HepG2 (cell line): Measurements from ENCODE around the gene NFKBIA. TPM values are rescaled to one million over a fixed set of nuclear protein-coding genes. Genes with fewer than 3 reads are reported as not detected.

Source experiments
- EED ChIP-seq: sonication (generic); formaldehyde crosslinking; IDR thresholded peaks from 2 replicates; pipeline ENCODE4 v1.5.0; 2020; ENCODE audit warnings: mild to moderate bottlenecking, missing genetic modification reagents
- HDAC1 ChIP-seq: sonication (generic); formaldehyde crosslinking; IDR thresholded peaks from 2 replicates; pipeline ENCODE4 v1.5.1; 2020; ENCODE audit warnings: mild to moderate bottlenecking, missing genetic modification reagents
- ISL2 ChIP-seq: sonication (generic); formaldehyde crosslinking; IDR thresholded peaks from 2 replicates; pipeline ENCODE4 v1.5.0; 2020; ENCODE audit warnings: missing genetic modification reagents
- KMT2B ChIP-seq: IDR thresholded peaks from 2 replicates; pipeline ENCODE4 v1.6.1; 2016; ENCODE audit warnings: missing genetic modification reagents, missing compliant biosample characterization
- NFYB ChIP-seq: sonication (generic); formaldehyde crosslinking; IDR thresholded peaks from 2 replicates; pipeline ENCODE4 v1.4.0; 2020; ENCODE audit warnings: missing genetic modification reagents
- U2AF2 ChIP-seq: fragments of 200-400 bp; formaldehyde crosslinking; IDR thresholded peaks from 2 replicates; pipeline ENCODE4 v1.6.1; 2017; ENCODE audit warnings: low read depth, mild to moderate bottlenecking, low read length
- ZNF12 ChIP-seq: sonication (generic); formaldehyde crosslinking; IDR thresholded peaks from 2 replicates; pipeline ENCODE4 v1.5.0; 2020; ENCODE audit warnings: missing genetic modification reagents
- ZNF17 ChIP-seq: sonication (generic); formaldehyde crosslinking; IDR thresholded peaks from 2 replicates; pipeline ENCODE4 v1.5.0; 2020; ENCODE audit warnings: mild to moderate bottlenecking, missing genetic modification reagents
- ZNF24 ChIP-seq: fragments of 450-650 bp; IDR thresholded peaks from 2 replicates; pipeline ENCODE4 v1.6.1; 2017; ENCODE audit warnings: antibody characterized with exemption, mild to moderate bottlenecking
- ZNF776 ChIP-seq: sonication (generic); formaldehyde crosslinking; IDR thresholded peaks from 2 replicates; pipeline ENCODE4 v1.4.0; 2020; ENCODE audit warnings: mild to moderate bottlenecking, missing genetic modification reagents
- polyA plus RNA-seq, 8 experiments: library from polyadenylated mRNA; depleted of rRNA in 3 of 8; stranded (reverse) in 7 of 8; unstranded in 1 of 8; fragments of >200 nt; fragmentation: Illumina TruSeq in 4 of 8; extraction: Trizol in 4 of 8; gene quantifications; 2 replicates each; pipeline versions ENCODE4 v1.2.1 to v1.2.3, GENCODE V29; 2011 to 2016; ENCODE audit warnings: low read depth in 4 of 8, missing spikeins in 1 of 8, mixed read lengths in 1 of 8; ENCODE audit not compliant: insufficient read depth in 1 of 8
- total RNA-seq, 5 experiments: library from RNA; depleted of rRNA; stranded (reverse); fragments of >200 nt; fragmentation: Illumina TruSeq; extraction: Trizol; gene quantifications; 2 replicates each; pipeline ENCODE4 v1.2.3, GENCODE V29; 2016; ENCODE audit warnings: low read depth in 1 of 5
- TF ChIP-seq, protein P1 (sequence below): sonication (generic); formaldehyde crosslinking; IDR thresholded peaks from 2 replicates; pipeline ENCODE4 v1.4.0; 2020; ENCODE audit warnings: missing genetic modification reagents
- TF ChIP-seq, protein P2 (sequence below): sonication (generic); formaldehyde crosslinking; IDR thresholded peaks from 2 replicates; pipeline ENCODE4 v1.9.0; 2021; ENCODE audit warnings: mild to moderate bottlenecking, missing genetic modification reagents
- TF ChIP-seq, protein P3 (sequence below): sonication (generic); formaldehyde crosslinking; IDR thresholded peaks from 2 replicates; pipeline ENCODE4 v1.5.0; 2020; ENCODE audit warnings: missing genetic modification reagents
- TF ChIP-seq, protein P4 (sequence below): sonication (generic); formaldehyde crosslinking; IDR thresholded peaks from 2 replicates; pipeline ENCODE4 v1.8.0; 2022; ENCODE audit warnings: missing genetic modification reagents, mild to moderate bottlenecking, moderate library complexity, borderline replicate concordance
- TF ChIP-seq, protein P5 (sequence below): sonication (generic); formaldehyde crosslinking; IDR thresholded peaks from 2 replicates; pipeline ENCODE4 v1.5.0; 2020; ENCODE audit warnings: mild to moderate bottlenecking, missing genetic modification reagents

Gene NFKBIA
- total and polyA plus RNA-seq, 2 of the 13 experiments (the other 11 are each of a cell fraction or from before 2014, with no cell fraction given) = 197 to 319 TPM

DNA sequence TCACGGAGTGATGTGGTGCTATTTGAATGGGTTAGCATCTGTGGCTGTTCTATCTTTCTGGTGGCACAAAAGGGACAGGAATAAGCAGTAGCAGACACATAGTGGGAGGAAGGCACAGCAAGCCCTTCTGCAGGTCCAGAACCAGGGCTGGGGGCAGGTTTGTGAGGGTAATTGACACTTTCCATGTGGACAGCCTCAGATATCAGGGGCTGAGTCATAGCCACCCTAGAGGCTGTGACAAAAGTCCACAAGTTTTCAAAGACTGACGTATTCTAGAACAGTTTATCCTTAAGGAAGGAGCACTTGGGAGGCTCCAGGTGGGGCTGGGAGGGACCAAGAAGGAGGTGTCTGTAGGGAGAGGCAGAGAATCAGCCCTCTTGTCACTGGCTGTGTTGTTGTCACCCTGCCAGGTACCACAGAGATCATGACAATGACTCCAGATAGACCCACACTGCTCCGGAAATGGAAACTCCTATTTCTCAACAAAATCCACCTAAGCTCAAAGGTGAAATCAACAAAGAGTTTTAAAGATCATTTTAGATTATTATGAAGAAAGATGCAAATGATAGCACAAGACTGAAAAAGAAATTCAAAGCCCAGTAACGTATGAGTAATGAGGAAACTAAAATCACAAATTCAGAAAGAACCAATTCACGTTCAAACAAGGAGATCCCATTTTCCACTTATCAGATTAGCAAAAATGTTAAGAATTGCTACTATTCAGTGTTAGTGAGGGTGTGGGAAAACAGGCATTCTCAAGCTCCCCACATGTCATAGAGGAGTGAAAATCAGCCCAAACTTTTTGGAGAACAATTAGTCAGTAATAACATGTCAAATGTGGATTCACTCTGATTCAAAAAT, 48.3 kb downstream of the NFKBIA start (continued):
- TF ChIP-seq, protein P1, sequence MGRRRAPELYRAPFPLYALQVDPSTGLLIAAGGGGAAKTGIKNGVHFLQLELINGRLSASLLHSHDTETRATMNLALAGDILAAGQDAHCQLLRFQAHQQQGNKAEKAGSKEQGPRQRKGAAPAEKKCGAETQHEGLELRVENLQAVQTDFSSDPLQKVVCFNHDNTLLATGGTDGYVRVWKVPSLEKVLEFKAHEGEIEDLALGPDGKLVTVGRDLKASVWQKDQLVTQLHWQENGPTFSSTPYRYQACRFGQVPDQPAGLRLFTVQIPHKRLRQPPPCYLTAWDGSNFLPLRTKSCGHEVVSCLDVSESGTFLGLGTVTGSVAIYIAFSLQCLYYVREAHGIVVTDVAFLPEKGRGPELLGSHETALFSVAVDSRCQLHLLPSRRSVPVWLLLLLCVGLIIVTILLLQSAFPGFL (CRISPR knock-in tag) = no peak
- peak; percentile 49; the same call in 1 of the 2 replicates for TF ChIP-seq HDAC1 (CRISPR knock-in tag)
- TF ChIP-seq, protein P2, sequence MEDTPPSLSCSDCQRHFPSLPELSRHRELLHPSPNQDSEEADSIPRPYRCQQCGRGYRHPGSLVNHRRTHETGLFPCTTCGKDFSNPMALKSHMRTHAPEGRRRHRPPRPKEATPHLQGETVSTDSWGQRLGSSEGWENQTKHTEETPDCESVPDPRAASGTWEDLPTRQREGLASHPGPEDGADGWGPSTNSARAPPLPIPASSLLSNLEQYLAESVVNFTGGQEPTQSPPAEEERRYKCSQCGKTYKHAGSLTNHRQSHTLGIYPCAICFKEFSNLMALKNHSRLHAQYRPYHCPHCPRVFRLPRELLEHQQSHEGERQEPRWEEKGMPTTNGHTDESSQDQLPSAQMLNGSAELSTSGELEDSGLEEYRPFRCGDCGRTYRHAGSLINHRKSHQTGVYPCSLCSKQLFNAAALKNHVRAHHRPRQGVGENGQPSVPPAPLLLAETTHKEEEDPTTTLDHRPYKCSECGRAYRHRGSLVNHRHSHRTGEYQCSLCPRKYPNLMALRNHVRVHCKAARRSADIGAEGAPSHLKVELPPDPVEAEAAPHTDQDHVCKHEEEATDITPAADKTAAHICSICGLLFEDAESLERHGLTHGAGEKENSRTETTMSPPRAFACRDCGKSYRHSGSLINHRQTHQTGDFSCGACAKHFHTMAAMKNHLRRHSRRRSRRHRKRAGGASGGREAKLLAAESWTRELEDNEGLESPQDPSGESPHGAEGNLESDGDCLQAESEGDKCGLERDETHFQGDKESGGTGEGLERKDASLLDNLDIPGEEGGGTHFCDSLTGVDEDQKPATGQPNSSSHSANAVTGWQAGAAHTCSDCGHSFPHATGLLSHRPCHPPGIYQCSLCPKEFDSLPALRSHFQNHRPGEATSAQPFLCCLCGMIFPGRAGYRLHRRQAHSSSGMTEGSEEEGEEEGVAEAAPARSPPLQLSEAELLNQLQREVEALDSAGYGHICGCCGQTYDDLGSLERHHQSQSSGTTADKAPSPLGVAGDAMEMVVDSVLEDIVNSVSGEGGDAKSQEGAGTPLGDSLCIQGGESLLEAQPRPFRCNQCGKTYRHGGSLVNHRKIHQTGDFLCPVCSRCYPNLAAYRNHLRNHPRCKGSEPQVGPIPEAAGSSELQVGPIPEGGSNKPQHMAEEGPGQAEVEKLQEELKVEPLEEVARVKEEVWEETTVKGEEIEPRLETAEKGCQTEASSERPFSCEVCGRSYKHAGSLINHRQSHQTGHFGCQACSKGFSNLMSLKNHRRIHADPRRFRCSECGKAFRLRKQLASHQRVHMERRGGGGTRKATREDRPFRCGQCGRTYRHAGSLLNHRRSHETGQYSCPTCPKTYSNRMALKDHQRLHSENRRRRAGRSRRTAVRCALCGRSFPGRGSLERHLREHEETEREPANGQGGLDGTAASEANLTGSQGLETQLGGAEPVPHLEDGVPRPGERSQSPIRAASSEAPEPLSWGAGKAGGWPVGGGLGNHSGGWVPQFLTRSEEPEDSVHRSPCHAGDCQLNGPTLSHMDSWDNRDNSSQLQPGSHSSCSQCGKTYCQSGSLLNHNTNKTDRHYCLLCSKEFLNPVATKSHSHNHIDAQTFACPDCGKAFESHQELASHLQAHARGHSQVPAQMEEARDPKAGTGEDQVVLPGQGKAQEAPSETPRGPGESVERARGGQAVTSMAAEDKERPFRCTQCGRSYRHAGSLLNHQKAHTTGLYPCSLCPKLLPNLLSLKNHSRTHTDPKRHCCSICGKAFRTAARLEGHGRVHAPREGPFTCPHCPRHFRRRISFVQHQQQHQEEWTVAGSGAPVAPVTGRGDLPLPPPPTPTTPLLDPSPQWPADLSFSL = peak; percentile 87
- TF ChIP-seq, protein P3, sequence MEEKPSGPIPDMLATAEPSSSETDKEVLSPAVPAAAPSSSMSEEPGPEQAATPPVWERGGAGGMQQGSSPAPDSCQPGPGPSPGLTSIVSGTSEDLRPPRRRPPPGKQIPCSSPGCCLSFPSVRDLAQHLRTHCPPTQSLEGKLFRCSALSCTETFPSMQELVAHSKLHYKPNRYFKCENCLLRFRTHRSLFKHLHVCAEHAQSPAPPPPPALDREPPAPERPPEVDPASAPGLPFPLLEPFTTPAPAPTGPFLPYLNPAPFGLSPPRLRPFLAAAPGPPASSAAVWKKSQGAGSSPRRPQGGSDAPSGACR (CRISPR knock-in tag) = no peak; the same call in 1 of the 2 replicates
- no peak for TF ChIP-seq KMT2B
- TF ChIP-seq U2AF2 = no peak
- TF ChIP-seq ZNF776 = no peak
- TF ChIP-seq EED (CRISPR knock-in tag) = no peak
- peak; percentile 15; the same call in 1 of the 2 replicates for TF ChIP-seq ZNF24
- no peak for TF ChIP-seq NFYB (CRISPR knock-in tag)
- peak; percentile 71 for TF ChIP-seq ISL2 (CRISPR knock-in tag)
- no peak for TF ChIP-seq ZNF17 (CRISPR knock-in tag)
- TF ChIP-seq ZNF12 (CRISPR knock-in tag) = peak; percentile 72
- TF ChIP-seq, protein P4, sequence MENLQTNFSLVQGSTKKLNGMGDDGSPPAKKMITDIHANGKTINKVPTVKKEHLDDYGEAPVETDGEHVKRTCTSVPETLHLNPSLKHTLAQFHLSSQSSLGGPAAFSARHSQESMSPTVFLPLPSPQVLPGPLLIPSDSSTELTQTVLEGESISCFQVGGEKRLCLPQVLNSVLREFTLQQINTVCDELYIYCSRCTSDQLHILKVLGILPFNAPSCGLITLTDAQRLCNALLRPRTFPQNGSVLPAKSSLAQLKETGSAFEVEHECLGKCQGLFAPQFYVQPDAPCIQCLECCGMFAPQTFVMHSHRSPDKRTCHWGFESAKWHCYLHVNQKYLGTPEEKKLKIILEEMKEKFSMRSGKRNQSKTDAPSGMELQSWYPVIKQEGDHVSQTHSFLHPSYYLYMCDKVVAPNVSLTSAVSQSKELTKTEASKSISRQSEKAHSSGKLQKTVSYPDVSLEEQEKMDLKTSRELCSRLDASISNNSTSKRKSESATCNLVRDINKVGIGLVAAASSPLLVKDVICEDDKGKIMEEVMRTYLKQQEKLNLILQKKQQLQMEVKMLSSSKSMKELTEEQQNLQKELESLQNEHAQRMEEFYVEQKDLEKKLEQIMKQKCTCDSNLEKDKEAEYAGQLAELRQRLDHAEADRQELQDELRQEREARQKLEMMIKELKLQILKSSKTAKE (CRISPR knock-in tag) = no peak
- TF ChIP-seq, protein P5, sequence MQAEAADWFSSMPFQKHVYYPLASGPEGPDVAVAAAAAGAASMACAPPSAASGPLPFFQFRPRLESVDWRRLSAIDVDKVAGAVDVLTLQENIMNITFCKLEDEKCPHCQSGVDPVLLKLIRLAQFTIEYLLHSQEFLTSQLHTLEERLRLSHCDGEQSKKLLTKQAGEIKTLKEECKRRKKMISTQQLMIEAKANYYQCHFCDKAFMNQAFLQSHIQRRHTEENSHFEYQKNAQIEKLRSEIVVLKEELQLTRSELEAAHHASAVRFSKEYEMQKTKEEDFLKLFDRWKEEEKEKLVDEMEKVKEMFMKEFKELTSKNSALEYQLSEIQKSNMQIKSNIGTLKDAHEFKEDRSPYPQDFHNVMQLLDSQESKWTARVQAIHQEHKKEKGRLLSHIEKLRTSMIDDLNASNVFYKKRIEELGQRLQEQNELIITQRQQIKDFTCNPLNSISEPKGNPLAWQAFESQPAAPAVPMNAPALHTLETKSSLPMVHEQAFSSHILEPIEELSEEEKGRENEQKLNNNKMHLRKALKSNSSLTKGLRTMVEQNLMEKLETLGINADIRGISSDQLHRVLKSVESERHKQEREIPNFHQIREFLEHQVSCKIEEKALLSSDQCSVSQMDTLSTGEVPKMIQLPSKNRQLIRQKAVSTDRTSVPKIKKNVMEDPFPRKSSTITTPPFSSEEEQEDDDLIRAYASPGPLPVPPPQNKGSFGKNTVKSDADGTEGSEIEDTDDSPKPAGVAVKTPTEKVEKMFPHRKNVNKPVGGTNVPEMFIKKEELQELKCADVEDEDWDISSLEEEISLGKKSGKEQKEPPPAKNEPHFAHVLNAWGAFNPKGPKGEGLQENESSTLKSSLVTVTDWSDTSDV (CRISPR knock-in tag) = no peak
